WTC11 (cell line): ENCODE results near the gene COPB2. TPM values are rescaled to one million over a fixed set of nuclear protein-coding genes. Genes with fewer than 3 reads are reported as not detected.

Experiments
- ATAC-seq: fragments of 200-7000 bp; cut with Tn5 transposase; 2 replicates; pipeline ENCODE4 v1.10.0; 2021; ENCODE audit warnings: mild to moderate bottlenecking, moderate library complexity
- CTCF ChIA-PET: fragments of 300-600 bp; sonication (Branson Sonifier 250); formaldehyde crosslinking; loops from one replicate; lab custom pipeline; 2021; ENCODE audit warnings: antibody characterized with exemption; lab: Charles Lee
- POLR2A ChIA-PET: fragments of 350-600 bp; sonication (Branson Sonifier 250); formaldehyde crosslinking; loops from one replicate; lab custom pipeline; 2021; ENCODE audit warnings: antibody characterized with exemption; lab: Charles Lee
- DNase-seq: peaks from one replicate; pipeline ENCODE4 v3.0.0; 2021; ENCODE audit warnings: low spot score
- H3K27ac Mint-ChIP-seq: 2 replicates; pipeline ENCODE4 v1.8.0; 2021; ENCODE audit warnings: mixed read lengths
- H3K27me3 Mint-ChIP-seq: 2 replicates; pipeline ENCODE4 v1.8.0; 2021; ENCODE audit warnings: low read depth, mild to moderate bottlenecking, moderate library complexity, mixed read lengths
- H3K36me3 Mint-ChIP-seq: 2 replicates; pipeline ENCODE4 v1.8.0; 2021; ENCODE audit warnings: mixed read lengths
- H3K4me1 Mint-ChIP-seq: 2 replicates; pipeline ENCODE4 v1.8.0; 2022; ENCODE audit warnings: mixed read lengths
- H3K4me3 Mint-ChIP-seq: 2 replicates; pipeline ENCODE4 v1.8.0; 2021; ENCODE audit warnings: mild to moderate bottlenecking, moderate library complexity, mixed read lengths
- H3K9me3 Mint-ChIP-seq: 2 replicates; pipeline ENCODE4 v1.8.0; 2021; ENCODE audit warnings: mixed read lengths
- CREM ChIP-seq: sonication (generic); formaldehyde crosslinking; IDR thresholded peaks from 2 replicates; pipeline ENCODE4 v1.8.1; 2022; ENCODE audit warnings: mild to moderate bottlenecking, missing genetic modification reagents, moderate library complexity
- ESRRA ChIP-seq: sonication (generic); formaldehyde crosslinking; IDR thresholded peaks from 2 replicates; pipeline ENCODE4 v1.8.1; 2022; ENCODE audit warnings: mild to moderate bottlenecking, missing genetic modification reagents, borderline replicate concordance
- FOXK1 ChIP-seq: sonication (generic); formaldehyde crosslinking; IDR thresholded peaks from 2 replicates; pipeline ENCODE4 v1.8.0; 2022; ENCODE audit warnings: mild to moderate bottlenecking, moderate library complexity, missing genetic modification reagents
- GTF2I ChIP-seq: fragments of 250-450 bp; sonication (Bioruptor Pico); conservative IDR thresholded peaks from 2 replicates; pipeline ENCODE4 v1.4.0; 2021; ENCODE audit warnings: mild to moderate bottlenecking
- IRF1 ChIP-seq: sonication (generic); formaldehyde crosslinking; IDR thresholded peaks from 2 replicates; pipeline ENCODE4 v1.8.0; 2023; ENCODE audit warnings: missing genetic modification reagents
- IRF2 ChIP-seq: sonication (generic); formaldehyde crosslinking; IDR thresholded peaks from 2 replicates; pipeline ENCODE4 v1.8.0; 2022; ENCODE audit warnings: low read depth, missing genetic modification reagents, borderline replicate concordance
- JAZF1 ChIP-seq: fragments of 250-450 bp; sonication (Bioruptor Pico); IDR thresholded peaks from 2 replicates; pipeline ENCODE4 v1.9.0; 2021; ENCODE audit warnings: moderate library complexity, mild to moderate bottlenecking, inconsistent platforms
- JUN ChIP-seq: sonication (generic); formaldehyde crosslinking; IDR thresholded peaks from 2 replicates; pipeline ENCODE4 v1.8.0; 2023; ENCODE audit warnings: mild to moderate bottlenecking, missing genetic modification reagents
- MAX ChIP-seq: sonication (generic); formaldehyde crosslinking; IDR thresholded peaks from 2 replicates; pipeline ENCODE4 v1.8.0; 2022; ENCODE audit warnings: mild to moderate bottlenecking, missing genetic modification reagents
- MYBL2 ChIP-seq: sonication (generic); formaldehyde crosslinking; IDR thresholded peaks from 2 replicates; pipeline ENCODE4 v1.8.1; 2023; ENCODE audit warnings: mild to moderate bottlenecking, moderate library complexity, missing genetic modification reagents
- RELA ChIP-seq: sonication (generic); formaldehyde crosslinking; IDR thresholded peaks from 2 replicates; pipeline ENCODE4 v1.8.1; 2022; ENCODE audit warnings: missing genetic modification reagents, mild to moderate bottlenecking, borderline replicate concordance
- RORB ChIP-seq: fragments of 250-450 bp; sonication (Bioruptor Pico); IDR thresholded peaks from 2 replicates; pipeline ENCODE4 v1.9.0; 2021; ENCODE audit warnings: mild to moderate bottlenecking
- SP1 ChIP-seq: sonication (generic); formaldehyde crosslinking; conservative IDR thresholded peaks from 2 replicates; pipeline ENCODE4 v1.8.1; 2022; ENCODE audit warnings: missing genetic modification reagents
- STAT6 ChIP-seq: sonication (generic); formaldehyde crosslinking; conservative IDR thresholded peaks from 2 replicates; pipeline ENCODE4 v1.8.1; 2023; ENCODE audit warnings: mild to moderate bottlenecking, low read depth, missing genetic modification reagents, moderate library complexity
- TEAD1 ChIP-seq: sonication (generic); formaldehyde crosslinking; IDR thresholded peaks from 2 replicates; pipeline ENCODE4 v1.8.0; 2022; ENCODE audit warnings: mild to moderate bottlenecking, missing genetic modification reagents
- ZMAT4 ChIP-seq: fragments of 250-450 bp; sonication (Bioruptor Pico); IDR thresholded peaks from 2 replicates; pipeline ENCODE4 v1.9.0; 2021; ENCODE audit warnings: mild to moderate bottlenecking
- ZNF121 ChIP-seq: sonication (generic); formaldehyde crosslinking; IDR thresholded peaks from 2 replicates; pipeline ENCODE4 v1.8.0; 2023; ENCODE audit warnings: missing genetic modification reagents
- ZNF263 ChIP-seq: sonication (generic); formaldehyde crosslinking; IDR thresholded peaks from 2 replicates; pipeline ENCODE4 v1.8.1; 2022; ENCODE audit warnings: low read depth, mild to moderate bottlenecking, moderate library complexity, missing genetic modification reagents
- ZNF425 ChIP-seq: fragments of 250-450 bp; sonication (Bioruptor Pico); conservative IDR thresholded peaks from 2 replicates; pipeline ENCODE4 v1.9.0; 2021; ENCODE audit warnings: mild to moderate bottlenecking
- total RNA-seq: library from RNA; stranded (reverse); gene quantifications from 3 replicates; pipeline ENCODE4 v1.2.3, GENCODE V29; 2021
- TF ChIP-seq, protein P1 (sequence below): sonication (generic); formaldehyde crosslinking; IDR thresholded peaks from 2 replicates; pipeline ENCODE4 v1.8.0; 2022; ENCODE audit warnings: mild to moderate bottlenecking, missing genetic modification reagents
- TF ChIP-seq, protein P2 (sequence below): sonication (generic); formaldehyde crosslinking; IDR thresholded peaks from 2 replicates; pipeline ENCODE4 v1.8.1; 2023; ENCODE audit warnings: mild to moderate bottlenecking, missing genetic modification reagents, moderate library complexity
- TF ChIP-seq, protein P3 (sequence below): sonication (generic); formaldehyde crosslinking; IDR thresholded peaks from 2 replicates; pipeline ENCODE4 v1.8.1; 2023; ENCODE audit warnings: mild to moderate bottlenecking, missing genetic modification reagents
- TF ChIP-seq, protein P4 (sequence below): sonication (generic); formaldehyde crosslinking; IDR thresholded peaks from 2 replicates; pipeline ENCODE4 v1.8.0; 2022; ENCODE audit warnings: mild to moderate bottlenecking, missing genetic modification reagents

COPB2 gene
- total RNA-seq, 1 experiment from 2014 or later, result 141 TPM

- H3K9me3 Mint-ChIP-seq, result peaks cover 5% of the 10 kb centered on the region
- ChIA-PET POLR2A (no interaction called here), CTCF (interaction anchor here (1.3 to 1.8 kb wide), 2 partner anchors 12 to 13 kb away, joined by 3 to 6 read pairs; no protein-coding TSS in a partner anchor)
- H3K27ac Mint-ChIP-seq, result no peak overlapping the region
- TF ChIP-seq ZNF263 (CRISPR knock-in tag) (no peak), JAZF1 (CRISPR knock-in tag) (no peak), IRF2 (CRISPR knock-in tag) (no peak), GTF2I (no peak), SP1 (CRISPR knock-in tag) (no peak), MAX (CRISPR knock-in tag) (no peak), JUN (CRISPR knock-in tag) (no peak), TEAD1 (CRISPR knock-in tag) (no peak), ZNF425 (CRISPR knock-in tag) (no peak), ZNF121 (CRISPR knock-in tag) (no peak), ESRRA (no peak), MYBL2 (CRISPR knock-in tag) (no peak), IRF1 (no peak)
- TF ChIP-seq, protein P1, sequence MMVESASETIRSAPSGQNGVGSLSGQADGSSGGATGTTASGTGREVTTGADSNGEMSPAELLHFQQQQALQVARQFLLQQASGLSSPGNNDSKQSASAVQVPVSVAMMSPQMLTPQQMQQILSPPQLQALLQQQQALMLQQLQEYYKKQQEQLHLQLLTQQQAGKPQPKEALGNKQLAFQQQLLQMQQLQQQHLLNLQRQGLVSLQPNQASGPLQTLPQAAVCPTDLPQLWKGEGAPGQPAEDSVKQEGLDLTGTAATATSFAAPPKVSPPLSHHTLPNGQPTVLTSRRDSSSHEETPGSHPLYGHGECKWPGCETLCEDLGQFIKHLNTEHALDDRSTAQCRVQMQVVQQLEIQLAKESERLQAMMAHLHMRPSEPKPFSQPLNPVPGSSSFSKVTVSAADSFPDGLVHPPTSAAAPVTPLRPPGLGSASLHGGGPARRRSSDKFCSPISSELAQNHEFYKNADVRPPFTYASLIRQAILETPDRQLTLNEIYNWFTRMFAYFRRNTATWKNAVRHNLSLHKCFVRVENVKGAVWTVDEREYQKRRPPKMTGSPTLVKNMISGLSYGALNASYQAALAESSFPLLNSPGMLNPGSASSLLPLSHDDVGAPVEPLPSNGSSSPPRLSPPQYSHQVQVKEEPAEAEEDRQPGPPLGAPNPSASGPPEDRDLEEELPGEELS (CRISPR knock-in tag), result no peak
- TF ChIP-seq, protein P2, sequence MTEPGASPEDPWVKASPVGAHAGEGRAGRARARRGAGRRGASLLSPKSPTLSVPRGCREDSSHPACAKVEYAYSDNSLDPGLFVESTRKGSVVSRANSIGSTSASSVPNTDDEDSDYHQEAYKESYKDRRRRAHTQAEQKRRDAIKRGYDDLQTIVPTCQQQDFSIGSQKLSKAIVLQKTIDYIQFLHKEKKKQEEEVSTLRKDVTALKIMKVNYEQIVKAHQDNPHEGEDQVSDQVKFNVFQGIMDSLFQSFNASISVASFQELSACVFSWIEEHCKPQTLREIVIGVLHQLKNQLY (CRISPR knock-in tag), result no peak
- no peak for DNase-seq
- H3K4me1 Mint-ChIP-seq, result no peaks in the 10 kb centered on the region; the same call in 1 of the 2 replicates
- H3K27me3 Mint-ChIP-seq, result peaks cover 41% of the 10 kb centered on the region
- no peak overlapping the region for H3K4me3 Mint-ChIP-seq
- H3K36me3 Mint-ChIP-seq, result no peaks in the 10 kb centered on the region
- no peak for ATAC-seq
Observed at GRCh38 chr3:139342054-139342453, 47.4 kb downstream of the COPB2 start.

GRCh38 chr3:139340784-139341183, 48.7 kb downstream of the COPB2 start:
- ChIA-PET CTCF (interaction anchor here (0.8 to 1.6 kb wide), 2 partner anchors 13 to 21 kb away, joined by 3 to 5 read pairs; no protein-coding TSS in a partner anchor), POLR2A (no interaction called here)
- peaks cover 41% of the 10 kb centered on the region for H3K27me3 Mint-ChIP-seq
- no peak for ATAC-seq
- H3K27ac Mint-ChIP-seq, result no peak overlapping the region
- H3K9me3 Mint-ChIP-seq, result peaks cover 5% of the 10 kb centered on the region
- no peaks in the 10 kb centered on the region for H3K36me3 Mint-ChIP-seq
- H3K4me1 Mint-ChIP-seq, result no peaks in the 10 kb centered on the region; the same call in 1 of the 2 replicates
- H3K4me3 Mint-ChIP-seq, result no peak overlapping the region
- no peak for DNase-seq
- no peak for TF ChIP-seq CREM (CRISPR knock-in tag)
- no peak for TF ChIP-seq RELA (CRISPR knock-in tag)
- no peak for TF ChIP-seq ZMAT4 (CRISPR knock-in tag)
- no peak for TF ChIP-seq SP1 (CRISPR knock-in tag)
- TF ChIP-seq RORB (CRISPR knock-in tag), result no peak
- TF ChIP-seq FOXK1, result no peak
- TF ChIP-seq STAT6, result no peak
- TF ChIP-seq, protein P3, sequence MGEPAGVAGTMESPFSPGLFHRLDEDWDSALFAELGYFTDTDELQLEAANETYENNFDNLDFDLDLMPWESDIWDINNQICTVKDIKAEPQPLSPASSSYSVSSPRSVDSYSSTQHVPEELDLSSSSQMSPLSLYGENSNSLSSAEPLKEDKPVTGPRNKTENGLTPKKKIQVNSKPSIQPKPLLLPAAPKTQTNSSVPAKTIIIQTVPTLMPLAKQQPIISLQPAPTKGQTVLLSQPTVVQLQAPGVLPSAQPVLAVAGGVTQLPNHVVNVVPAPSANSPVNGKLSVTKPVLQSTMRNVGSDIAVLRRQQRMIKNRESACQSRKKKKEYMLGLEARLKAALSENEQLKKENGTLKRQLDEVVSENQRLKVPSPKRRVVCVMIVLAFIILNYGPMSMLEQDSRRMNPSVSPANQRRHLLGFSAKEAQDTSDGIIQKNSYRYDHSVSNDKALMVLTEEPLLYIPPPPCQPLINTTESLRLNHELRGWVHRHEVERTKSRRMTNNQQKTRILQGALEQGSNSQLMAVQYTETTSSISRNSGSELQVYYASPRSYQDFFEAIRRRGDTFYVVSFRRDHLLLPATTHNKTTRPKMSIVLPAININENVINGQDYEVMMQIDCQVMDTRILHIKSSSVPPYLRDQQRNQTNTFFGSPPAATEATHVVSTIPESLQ, result no peak
- TF ChIP-seq, protein P4, sequence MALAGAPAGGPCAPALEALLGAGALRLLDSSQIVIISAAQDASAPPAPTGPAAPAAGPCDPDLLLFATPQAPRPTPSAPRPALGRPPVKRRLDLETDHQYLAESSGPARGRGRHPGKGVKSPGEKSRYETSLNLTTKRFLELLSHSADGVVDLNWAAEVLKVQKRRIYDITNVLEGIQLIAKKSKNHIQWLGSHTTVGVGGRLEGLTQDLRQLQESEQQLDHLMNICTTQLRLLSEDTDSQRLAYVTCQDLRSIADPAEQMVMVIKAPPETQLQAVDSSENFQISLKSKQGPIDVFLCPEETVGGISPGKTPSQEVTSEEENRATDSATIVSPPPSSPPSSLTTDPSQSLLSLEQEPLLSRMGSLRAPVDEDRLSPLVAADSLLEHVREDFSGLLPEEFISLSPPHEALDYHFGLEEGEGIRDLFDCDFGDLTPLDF (CRISPR knock-in tag), result no peak
